Neural crest cell (in vitro differentiated cells): ENCODE results near the gene AMOTL2. TPM values are rescaled to one million over a fixed set of nuclear protein-coding genes. Genes with fewer than 3 reads are reported as not detected.

Source experiments
- DNase-seq: peaks from one replicate; pipeline ENCODE4 v3.0.0; 2021; ENCODE audit warnings: low read depth, mixed read lengths, low spot score
- H3K27ac Mint-ChIP-seq: one replicate; pipeline ENCODE4 v1.8.0; 2021; ENCODE audit warnings: mild to moderate bottlenecking, mixed read lengths; ENCODE audit not compliant: unreplicated experiment
- H3K27me3 Mint-ChIP-seq: 2 replicates; pipeline ENCODE4 v1.8.0; 2021; ENCODE audit warnings: low read depth, mild to moderate bottlenecking, mixed read lengths
- H3K36me3 Mint-ChIP-seq: 2 replicates; pipeline ENCODE4 v1.8.0; 2021; ENCODE audit warnings: low read depth, mild to moderate bottlenecking, mixed read lengths
- H3K4me1 Mint-ChIP-seq: 2 replicates; pipeline ENCODE4 v1.8.0; 2021; ENCODE audit warnings: mixed read lengths
- H3K4me3 Mint-ChIP-seq: one replicate; pipeline ENCODE4 v1.8.0; 2021; ENCODE audit warnings: mild to moderate bottlenecking, mixed read lengths
- H3K9me3 Mint-ChIP-seq: 2 replicates; pipeline ENCODE4 v1.8.0; 2021; ENCODE audit warnings: mixed read lengths
- CTCF ChIP-seq: fragments of 200-600 bp; sonication (generic); conservative IDR thresholded peaks from 2 replicates; pipeline ENCODE4 v1.5.0; 2021; ENCODE audit warnings: antibody characterized with exemption, mild to moderate bottlenecking
- total RNA-seq: library from RNA; stranded (reverse); gene quantifications from 2 replicates; pipeline ENCODE4 v1.2.1, GENCODE V29; 2021

AMOTL2 gene
- total RNA-seq, 1 donor from 2014 or later: 59.5 TPM

- peaks cover 26% of the 10 kb centered on the region for H3K27me3 Mint-ChIP-seq
- peak overlapping the region; percentile 97 for H3K4me3 Mint-ChIP-seq
- TF ChIP-seq CTCF: no peak
- peaks cover 3% of the 10 kb centered on the region for H3K36me3 Mint-ChIP-seq
- no peak overlapping the region for H3K27ac Mint-ChIP-seq
- no peaks in the 10 kb centered on the region for H3K9me3 Mint-ChIP-seq
- DNase-seq: no peak
- H3K4me1 Mint-ChIP-seq: peaks cover 39% of the 10 kb centered on the region
These were observed 2.1 kb upstream of the AMOTL2 start for GRCh38 chr3:134376385-134376765.

- Mint-ChIP-seq H3K4me3 (peak overlapping the region; percentile 97), H3K4me1 (peaks cover 43% of the 10 kb centered on the region), H3K9me3 (no peaks in the 10 kb centered on the region), H3K27ac (peak overlapping the region; percentile 83), H3K36me3 (peaks cover 5% of the 10 kb centered on the region), H3K27me3 (peaks cover 23% of the 10 kb centered on the region)
- DNase-seq: no peak
- no peak for TF ChIP-seq CTCF
These were observed 1.5 kb upstream of the AMOTL2 start for GRCh38 chr3:134375582-134376384.

DNA sequence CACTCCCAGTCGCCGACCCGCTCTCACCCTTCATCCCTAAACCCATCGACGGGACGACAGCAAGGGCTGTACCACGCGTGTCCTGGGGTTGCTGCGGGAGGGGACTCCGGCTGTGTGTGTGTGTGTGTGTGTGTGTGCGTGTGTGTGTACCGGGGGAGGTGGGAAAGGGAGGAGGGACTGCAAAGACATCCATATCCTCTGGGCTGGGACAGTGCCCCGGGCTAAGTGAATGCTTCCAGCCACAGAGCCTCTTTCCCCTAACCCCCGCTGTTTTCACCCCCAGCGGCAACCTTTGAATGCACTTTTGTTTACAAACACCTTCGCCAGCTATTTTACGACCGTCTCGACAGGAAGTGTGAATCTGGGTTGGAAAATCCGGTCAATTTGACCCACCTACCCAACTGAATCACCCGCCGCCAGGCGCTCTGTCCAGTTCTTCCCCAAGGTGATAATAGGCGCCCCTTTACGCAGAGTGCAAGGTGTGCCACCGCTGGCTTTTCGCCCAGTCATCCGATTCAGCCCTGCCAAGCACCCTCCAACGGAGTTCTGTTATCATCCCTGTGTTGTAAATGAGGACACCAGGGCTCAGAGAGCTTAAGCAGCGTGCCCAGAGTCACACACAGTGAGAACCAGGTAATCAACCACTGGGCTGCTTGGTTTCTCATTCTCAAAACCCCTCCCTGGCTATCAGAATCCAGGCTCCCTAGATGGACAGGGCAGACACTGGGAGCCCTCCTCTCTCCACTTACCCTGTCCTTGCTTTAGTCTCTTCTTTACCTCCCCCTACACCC is 739 bp upstream of the AMOTL2 start:
- no peak for DNase-seq
- H3K36me3 Mint-ChIP-seq: peaks cover 9% of the 10 kb centered on the region
- peaks cover 23% of the 10 kb centered on the region for H3K27me3 Mint-ChIP-seq
- H3K4me3 Mint-ChIP-seq: peak overlapping the region; percentile 97
- TF ChIP-seq CTCF: no peak
- H3K4me1 Mint-ChIP-seq: peaks cover 47% of the 10 kb centered on the region
- no peaks in the 10 kb centered on the region for H3K9me3 Mint-ChIP-seq
- H3K27ac Mint-ChIP-seq: peak overlapping the region; percentile 95

DNA sequence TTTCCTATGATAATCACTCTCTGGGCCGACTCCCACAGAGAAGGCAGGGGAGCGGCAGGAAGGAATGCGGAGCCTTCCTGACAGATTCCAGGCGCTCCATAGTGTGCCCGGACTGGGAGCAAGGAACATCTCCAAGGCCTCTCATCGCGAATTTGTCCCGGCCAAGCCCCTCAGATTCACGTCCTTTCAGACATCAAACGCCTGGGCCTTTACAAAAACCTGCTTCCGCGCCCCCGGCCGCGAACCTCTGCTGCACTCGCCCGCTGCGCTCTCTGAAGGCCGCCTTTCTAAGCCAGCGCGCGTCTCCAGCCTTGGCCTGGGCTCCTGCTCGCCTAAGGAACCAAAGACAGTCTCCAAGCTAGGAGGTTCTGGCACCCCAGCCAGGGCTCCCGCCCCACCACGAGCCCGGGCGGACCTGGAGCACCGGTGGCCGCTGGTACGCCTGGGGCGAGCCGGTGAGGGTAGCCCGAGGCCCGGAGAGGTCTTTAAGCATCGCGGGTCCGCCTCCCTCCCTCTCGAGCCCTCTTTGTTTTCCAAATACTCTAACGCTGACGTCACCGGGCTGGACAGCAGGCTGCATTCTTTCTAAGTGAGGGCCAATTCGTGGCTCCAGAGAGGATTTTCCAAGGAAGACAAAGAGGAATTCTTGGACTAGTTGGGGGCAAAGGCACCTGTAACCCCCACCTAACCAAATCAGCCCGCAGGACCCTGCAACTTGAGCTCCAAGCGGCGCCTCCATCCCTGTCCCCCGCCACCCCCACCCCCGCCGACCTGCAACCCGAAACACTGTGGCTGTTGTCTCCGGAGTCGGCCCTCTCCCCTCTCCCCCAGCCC is 759 bp downstream of the AMOTL2 start:
- DNase-seq: peak; percentile 75
- H3K9me3 Mint-ChIP-seq: no peaks in the 10 kb centered on the region
- peaks cover 23% of the 10 kb centered on the region for H3K27me3 Mint-ChIP-seq
- H3K36me3 Mint-ChIP-seq: peaks cover 19% of the 10 kb centered on the region
- no peak for TF ChIP-seq CTCF
- peak overlapping the region; percentile 100 for H3K27ac Mint-ChIP-seq
- peak overlapping the region; percentile 97 for H3K4me3 Mint-ChIP-seq
- H3K4me1 Mint-ChIP-seq: peaks cover 59% of the 10 kb centered on the region
